Measurements from ENCODE around the gene ADGRD1. TPM values are rescaled to one million over a fixed set of nuclear protein-coding genes. Genes with fewer than 3 reads are reported as not detected.

ADGRD1 gene
- total and polyA plus RNA-seq, 4 donors: 2.1 to 97.6 (median 31.0) TPM

Other genes with a start within 250 kb of the ADGRD1 start
- 1 to 10 TPM in 1 of 2 donors, under 1 TPM in 1; 0.39 to 1.0 TPM for gene RIMBP2, start 237.6 kb upstream of the ADGRD1 start, total RNA-seq
- not detected for gene RIMBP2, start 237.6 kb upstream of the ADGRD1 start, polyA plus RNA-seq
- 10 to 100 TPM; 30.4 to 31.5 TPM for gene STX2, start 114.7 kb upstream of the ADGRD1 start, total RNA-seq
- 10 to 100 TPM; 15.8 to 21.0 TPM for gene STX2, start 114.7 kb upstream of the ADGRD1 start, polyA plus RNA-seq
- gene RAN, start 81.8 kb upstream of the ADGRD1 start, total RNA-seq: 100 to 1,000 TPM; 233 to 304 TPM
- gene RAN, start 81.8 kb upstream of the ADGRD1 start, polyA plus RNA-seq: 100 to 1,000 TPM; 158 to 210 TPM

Data from aorta (tissue), 4 donors.